ENCODE results near the gene HMX3.
"Not testable (repeated sequence)": the region's sequence is repeated elsewhere in the genome, so short reads cannot be mapped to it uniquely, and the experiment has no call there.

Gene HMX3

GRCh38 chr10:123171616-123172015 is 35.8 kb downstream of the HMX3 start:
- DNase-seq (ENCODE audit: low read depth): not testable (repeated sequence)

- no peak for DNase-seq (ENCODE audit: low read depth)
These were observed 39.9 kb downstream of the HMX3 start for GRCh38 chr10:123175389-123176387.

GRCh38 chr10:123178390-123178789 is 42.6 kb downstream of the HMX3 start:
- DNase-seq (ENCODE audit: low read depth): not testable (repeated sequence)

- no peak for DNase-seq (ENCODE audit: low read depth)
These were observed 44.6 kb downstream of the HMX3 start for GRCh38 chr10:123180101-123181090.

GRCh38 chr10:123183724-123184123 is 48.0 kb downstream of the HMX3 start:
- no peak for DNase-seq (ENCODE audit: low read depth)

- DNase-seq (ENCODE audit: low read depth): no peak
These were observed 52.0 kb downstream of the HMX3 start for GRCh38 chr10:123187781-123188180.

Data from GM04503 (cell line).